Neuronal stem cell (in vitro differentiated cells): ENCODE results near the gene DLGAP4.
A peak's percentile ranks its signal among the peaks of the same experiment; 100 is the strongest.

Experiments used
- DNase-seq: peaks from one replicate; pipeline ENCODE4 v3.0.0-alpha.2; 2013; ENCODE audit warnings: low spot score
- H2AFZ ChIP-seq: one replicate; pipeline ENCODE4 v1.6.1; 2013; ENCODE audit warnings: mild to moderate bottlenecking, low read length, inconsistent platforms
- H2AK5ac ChIP-seq: 2 replicates; pipeline ENCODE4 v1.6.1; 2013; ENCODE audit warnings: low read depth, mild to moderate bottlenecking, inconsistent platforms, low read length, moderate library complexity, mixed read lengths
- H2BK120ac ChIP-seq: 2 replicates; pipeline ENCODE4 v1.6.1; 2013; ENCODE audit warnings: low read depth, mild to moderate bottlenecking, inconsistent platforms, low read length, moderate library complexity, mixed read lengths
- H2BK12ac ChIP-seq: one replicate; pipeline ENCODE4 v1.6.1; 2013; ENCODE audit warnings: low read length, inconsistent platforms
- H2BK15ac ChIP-seq: 2 replicates; pipeline ENCODE4 v1.6.1; 2013; ENCODE audit warnings: mild to moderate bottlenecking, low read length, inconsistent platforms, mixed read lengths
- H2BK5ac ChIP-seq: one replicate; pipeline ENCODE4 v1.6.1; 2013; ENCODE audit warnings: inconsistent platforms, mild to moderate bottlenecking, low read length, moderate library complexity
- H3K14ac ChIP-seq: one replicate; pipeline ENCODE4 v1.6.1; 2013; ENCODE audit warnings: low read length, inconsistent platforms
- H3K18ac ChIP-seq: 2 replicates; pipeline ENCODE4 v1.6.1; 2013; ENCODE audit warnings: low read length, inconsistent platforms
- H3K23ac ChIP-seq: 2 replicates; pipeline ENCODE4 v1.6.1; 2013; ENCODE audit warnings: low read depth, mild to moderate bottlenecking, mixed read lengths, low read length, inconsistent platforms; ENCODE audit not compliant: poor library complexity
- H3K27ac ChIP-seq: replicated peaks from 3 replicates; pipeline ENCODE4 v1.5.1; 2013; ENCODE audit warnings: low read length, inconsistent platforms
- H3K27me3 ChIP-seq, 3 experiments: 2 replicates each; pipeline ENCODE4 v1.6.1; 2013; ENCODE audit warnings: low read length in 3 of 3, mild to moderate bottlenecking in 2 of 3, inconsistent platforms in 1 of 3, low read depth in 1 of 3, mixed read lengths in 1 of 3, moderate library complexity in 1 of 3; ENCODE audit not compliant: control insufficient read depth in 3 of 3, insufficient read depth in 3 of 3
- H3K36me3 ChIP-seq, 2 donors: replicated peaks in 1 of 2; 2 replicates each; pipeline ENCODE4 v1.6.1; 2013; ENCODE audit warnings: low read length in 2 of 2; ENCODE audit not compliant: control insufficient read depth in 2 of 2, insufficient read depth in 2 of 2
- H3K4ac ChIP-seq: 2 replicates; pipeline ENCODE4 v1.6.1; 2013; ENCODE audit warnings: inconsistent platforms, mild to moderate bottlenecking, low read length, moderate library complexity
- H3K4me1 ChIP-seq, 2 donors: 1 replicate in 1 of 2; 2 replicates in 1 of 2; pipeline ENCODE4 v1.6.1; 2013; ENCODE audit warnings: low read length in 2 of 2, low read depth in 1 of 2; ENCODE audit not compliant: control insufficient read depth in 2 of 2, insufficient read depth in 1 of 2
- H3K4me2 ChIP-seq: one replicate; pipeline ENCODE4 v1.6.1; 2013; ENCODE audit warnings: mild to moderate bottlenecking, low read length, inconsistent platforms; ENCODE audit not compliant: insufficient read depth, poor library complexity, severe bottlenecking
- H3K4me3 ChIP-seq, 2 donors: 2 replicates each; pipeline ENCODE4 v1.5.1; 2013; ENCODE audit warnings: low read length in 2 of 2, mild to moderate bottlenecking in 2 of 2, inconsistent platforms in 1 of 2, moderate library complexity in 1 of 2
- H3K79me1 ChIP-seq: one replicate; pipeline ENCODE4 v1.6.1; 2013; ENCODE audit warnings: low read depth, mild to moderate bottlenecking, inconsistent platforms, low read length, moderate library complexity
- H3K9ac ChIP-seq: one replicate; pipeline ENCODE4 v1.6.1; 2013; ENCODE audit warnings: mild to moderate bottlenecking, low read depth, low read length, inconsistent platforms; ENCODE audit not compliant: poor library complexity
- H3K9me3 ChIP-seq, 2 donors: replicated peaks in 1 of 2; 2 replicates each; pipeline versions ENCODE3 to v1.6.1; 2013; ENCODE audit warnings: low read length in 2 of 2, mild to moderate bottlenecking in 2 of 2, inconsistent platforms in 1 of 2, low read depth in 1 of 2, mixed read lengths in 1 of 2, moderate library complexity in 1 of 2; ENCODE audit not compliant: control insufficient read depth in 2 of 2, insufficient read depth in 1 of 2
- H4K8ac ChIP-seq: one replicate; pipeline ENCODE4 v1.6.1; 2013; ENCODE audit warnings: low read depth, mild to moderate bottlenecking, inconsistent platforms, low read length, moderate library complexity
- H4K91ac ChIP-seq: one replicate; pipeline ENCODE4 v1.6.1; 2013; ENCODE audit warnings: low read length, low read depth, mild to moderate bottlenecking, inconsistent platforms; ENCODE audit not compliant: poor library complexity
- WGBS, 2 donors: extraction: QIAGEN DNeasy Blood & Tissue Kit; methylation state at CpG; one replicate each; pipeline ENCODE4 v1.1.7; 2013; ENCODE audit warnings: missing lambda C conversion rate in 2 of 2, mixed read lengths in 1 of 2; ENCODE audit not compliant: insufficient read length in 2 of 2, insufficient replicate concordance in 1 of 2; ENCODE audit errors: extremely low coverage in 2 of 2; 5-methylcytosine and 5-hydroxymethylcytosine counted together

DLGAP4 gene

DNA sequence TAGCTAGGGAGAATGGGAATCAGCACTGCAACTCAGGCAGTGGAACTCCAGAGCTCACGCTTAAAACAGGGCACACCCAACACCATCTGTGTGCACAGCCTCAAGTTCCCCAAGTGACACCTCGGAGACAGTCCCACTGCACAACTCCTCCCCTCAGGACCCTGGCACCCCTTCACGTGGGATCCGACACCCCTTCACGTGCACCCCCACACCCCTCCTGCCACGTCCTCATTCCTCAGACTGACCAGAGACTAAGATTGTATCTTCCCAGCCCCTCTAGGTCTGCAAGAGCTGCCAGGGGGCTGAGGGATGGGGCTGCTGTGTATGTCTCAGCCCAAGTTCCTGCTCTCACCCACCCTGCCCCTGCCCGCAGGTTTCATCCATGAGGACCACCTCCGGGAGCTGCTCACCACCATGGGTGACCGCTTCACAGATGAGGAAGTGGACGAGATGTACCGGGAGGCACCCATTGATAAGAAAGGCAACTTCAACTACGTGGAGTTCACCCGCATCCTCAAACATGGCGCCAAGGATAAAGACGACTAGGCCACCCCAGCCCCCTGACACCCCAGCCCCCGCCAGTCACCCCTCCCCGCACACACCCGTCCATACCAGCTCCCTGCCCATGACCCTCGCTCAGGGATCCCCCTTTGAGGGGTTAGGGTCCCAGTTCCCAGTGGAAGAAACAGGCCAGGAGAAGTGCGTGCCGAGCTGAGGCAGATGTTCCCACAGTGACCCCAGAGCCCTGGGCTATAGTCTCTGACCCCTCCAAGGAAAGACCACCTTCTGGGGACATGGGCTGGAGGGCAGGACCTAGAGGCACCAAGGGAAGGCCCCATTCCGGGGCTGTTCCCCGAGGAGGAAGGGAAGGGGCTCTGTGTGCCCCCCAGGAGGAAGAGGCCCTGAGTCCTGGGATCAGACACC is 242.8 kb downstream of the DLGAP4 start:
- Histone ChIP-seq H3K4ac (no peak overlapping the region), H3K9ac (no peak overlapping the region), H3K4me1 (no peaks in the 10 kb centered on the region), H3K18ac (peak overlapping the region; percentile 48), H3K23ac (no peak overlapping the region), H3K36me3 (peaks cover 0 to 24% of the 10 kb centered on the region in 2 donors), H3K9me3 (no peaks in the 10 kb centered on the region), H2BK12ac (no peak overlapping the region), H4K8ac (no peak overlapping the region), H2BK120ac (no peak overlapping the region), H3K14ac (no peak overlapping the region), H2AK5ac (no peak overlapping the region), H2BK15ac (no peak overlapping the region), H3K4me3 (no peak overlapping the region), H3K79me1 (peaks cover 3% of the 10 kb centered on the region), H3K27me3 (no peaks in the 10 kb centered on the region), H2BK5ac (no peak overlapping the region), H4K91ac (no peak overlapping the region), H2AFZ (peak overlapping the region; percentile 75), H3K4me2 (no peak overlapping the region), H3K27ac (no peak overlapping the region)
- no peak for DNase-seq
- no CpG with 5 or more reads among the region's 23 CpGs for WGBS, 2 donors

DNA sequence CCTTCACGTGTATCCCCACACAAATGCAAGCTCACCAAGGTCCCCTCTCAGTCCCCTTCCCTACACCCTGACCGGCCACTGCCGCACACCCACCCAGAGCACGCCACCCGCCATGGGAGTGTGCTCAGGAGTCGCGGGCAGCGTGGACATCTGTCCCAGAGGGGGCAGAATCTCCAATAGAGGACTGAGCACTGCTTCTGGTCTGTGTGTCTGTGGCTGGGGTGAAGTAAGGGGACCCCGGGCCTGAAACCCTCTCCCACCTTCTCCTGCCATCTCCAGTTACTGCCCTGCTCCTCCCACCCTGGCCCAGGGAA is 243.4 kb downstream of the DLGAP4 start:
- Histone ChIP-seq H3K36me3 (peaks cover 0 to 24% of the 10 kb centered on the region in 2 donors), H3K4me1 (no peaks in the 10 kb centered on the region), H2AK5ac (no peak overlapping the region), H2BK120ac (no peak overlapping the region), H3K4me3 (no peak overlapping the region), H3K4me2 (no peak overlapping the region), H3K79me1 (peaks cover 3% of the 10 kb centered on the region), H2BK12ac (no peak overlapping the region), H3K14ac (no peak overlapping the region), H3K18ac (no peak overlapping the region), H3K27ac (no peak overlapping the region), H2BK15ac (no peak overlapping the region), H3K4ac (no peak overlapping the region), H3K23ac (no peak overlapping the region), H2AFZ (peak overlapping the region; percentile 75), H3K27me3 (no peaks in the 10 kb centered on the region), H3K9ac (no peak overlapping the region), H4K91ac (no peak overlapping the region), H2BK5ac (no peak overlapping the region), H4K8ac (no peak overlapping the region), H3K9me3 (no peaks in the 10 kb centered on the region)
- no peak for DNase-seq
- no CpG with 5 or more reads among the region's 9 CpGs for WGBS, 2 donors

DNA sequence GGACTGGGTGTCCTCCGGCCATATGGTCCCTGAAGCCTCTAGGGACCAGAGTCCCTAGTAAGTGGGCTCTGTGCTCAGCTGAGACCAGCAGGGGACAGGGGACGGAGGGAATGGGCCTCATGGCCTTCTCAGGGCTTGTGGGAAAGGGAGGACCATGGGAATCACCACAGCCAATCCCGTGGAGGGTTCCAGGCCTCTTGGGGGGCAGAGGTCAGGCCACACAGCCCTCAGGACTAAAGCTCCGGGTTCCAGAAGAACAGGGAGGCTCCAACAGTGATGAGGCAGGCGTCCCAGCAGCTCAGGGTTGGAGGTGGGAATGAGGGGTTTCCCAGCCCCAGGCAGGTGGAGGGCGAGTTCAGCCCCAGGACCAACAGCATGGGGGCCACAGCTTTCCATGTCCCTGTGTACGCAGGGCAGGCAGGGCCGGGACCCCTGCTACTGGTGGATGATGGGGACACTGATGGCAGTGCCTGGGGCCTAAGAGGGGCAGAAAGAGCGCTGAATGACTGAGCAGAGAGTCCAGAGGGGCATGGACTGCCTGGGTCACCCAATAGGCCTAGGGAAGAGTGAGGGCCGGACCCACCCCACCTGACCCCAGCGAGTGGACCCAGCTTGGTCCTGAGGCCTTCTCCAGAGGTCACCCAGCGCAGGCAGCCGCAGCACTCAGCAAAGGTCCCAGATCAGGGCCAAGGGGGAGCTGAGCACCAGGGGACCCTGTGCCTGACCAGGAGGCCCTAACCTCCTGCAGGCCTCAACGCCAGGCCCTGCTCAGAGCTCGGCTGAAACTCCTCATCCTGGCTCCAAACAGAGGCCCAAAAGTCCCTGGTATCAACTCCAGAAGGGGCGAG is 244.0 kb downstream of the DLGAP4 start:
- peak overlapping the region; percentile 77 for H3K23ac ChIP-seq
- no peaks in the 10 kb centered on the region for H3K4me1 ChIP-seq
- peaks cover 3% of the 10 kb centered on the region for H3K79me1 ChIP-seq
- no peak overlapping the region for H3K14ac ChIP-seq
- peak overlapping the region; percentile 75 for H2AFZ ChIP-seq
- H4K8ac ChIP-seq = no peak overlapping the region
- H3K4me2 ChIP-seq = no peak overlapping the region
- no peaks in the 10 kb centered on the region for H3K27me3 ChIP-seq
- H2BK12ac ChIP-seq = no peak overlapping the region
- H3K9me3 ChIP-seq = no peaks in the 10 kb centered on the region
- DNase-seq = no peak
- H2AK5ac ChIP-seq = peak overlapping the region; percentile 79
- no CpG with 5 or more reads among the region's 16 CpGs for WGBS, 2 donors
- no peak overlapping the region for H3K4me3 ChIP-seq
- peak overlapping the region; percentile 9 for H3K9ac ChIP-seq
- H2BK15ac ChIP-seq = no peak overlapping the region
- no peak overlapping the region for H3K27ac ChIP-seq
- no peak overlapping the region for H4K91ac ChIP-seq
- no peak overlapping the region for H2BK120ac ChIP-seq
- H3K4ac ChIP-seq = no peak overlapping the region
- H3K36me3 ChIP-seq = peaks cover 0 to 22% of the 10 kb centered on the region in 2 donors
- H3K18ac ChIP-seq = peak overlapping the region; percentile 44
- H2BK5ac ChIP-seq = no peak overlapping the region

DNA sequence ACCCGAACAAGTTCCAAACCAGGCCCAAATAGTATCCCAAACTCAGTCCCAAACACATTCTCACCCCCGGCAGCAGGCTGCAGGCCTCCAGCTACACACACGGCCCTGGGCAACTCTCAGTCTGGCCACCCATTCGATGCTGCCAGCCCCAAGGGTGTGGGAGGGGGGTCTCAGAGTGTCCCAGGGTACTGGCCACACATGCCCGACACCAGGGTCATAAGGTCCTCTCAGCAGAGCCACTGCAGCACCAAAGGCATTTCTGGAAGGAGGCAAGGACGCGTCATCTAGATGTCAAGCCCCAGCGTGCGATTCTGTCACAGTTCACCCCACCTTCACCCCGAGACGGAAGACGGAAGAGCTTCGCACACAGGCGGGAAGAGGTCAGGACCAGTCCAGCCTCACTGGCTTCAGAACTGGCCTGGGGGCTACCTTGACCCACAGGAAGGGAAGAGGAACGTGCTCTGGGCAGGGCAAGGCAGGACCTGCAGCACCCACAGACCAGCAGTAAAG is 244.7 kb downstream of the DLGAP4 start:
- Histone ChIP-seq H4K8ac (no peak overlapping the region), H3K27ac (no peak overlapping the region), H2BK12ac (peak overlapping the region; percentile 51), H3K4me3 (no peak overlapping the region), H3K4me2 (no peak overlapping the region), H3K23ac (no peak overlapping the region), H2AFZ (peak overlapping the region; percentile 75), H2AK5ac (peak overlapping the region; percentile 79), H3K4me1 (no peaks in the 10 kb centered on the region), H4K91ac (no peak overlapping the region), H2BK15ac (no peak overlapping the region), H3K18ac (peak overlapping the region; percentile 53), H3K9ac (no peak overlapping the region), H3K36me3 (peaks cover 0 to 22% of the 10 kb centered on the region in 2 donors), H2BK5ac (no peak overlapping the region), H2BK120ac (no peak overlapping the region), H3K79me1 (peaks cover 3% of the 10 kb centered on the region), H3K9me3 (no peaks in the 10 kb centered on the region), H3K4ac (no peak overlapping the region), H3K14ac (peak overlapping the region; percentile 4), H3K27me3 (no peaks in the 10 kb centered on the region)
- no CpG with 5 or more reads among the region's 15 CpGs for WGBS, 2 donors
- no peak for DNase-seq
